Measurements from ENCODE around the gene ASCL4.

ASCL4 gene

DNA sequence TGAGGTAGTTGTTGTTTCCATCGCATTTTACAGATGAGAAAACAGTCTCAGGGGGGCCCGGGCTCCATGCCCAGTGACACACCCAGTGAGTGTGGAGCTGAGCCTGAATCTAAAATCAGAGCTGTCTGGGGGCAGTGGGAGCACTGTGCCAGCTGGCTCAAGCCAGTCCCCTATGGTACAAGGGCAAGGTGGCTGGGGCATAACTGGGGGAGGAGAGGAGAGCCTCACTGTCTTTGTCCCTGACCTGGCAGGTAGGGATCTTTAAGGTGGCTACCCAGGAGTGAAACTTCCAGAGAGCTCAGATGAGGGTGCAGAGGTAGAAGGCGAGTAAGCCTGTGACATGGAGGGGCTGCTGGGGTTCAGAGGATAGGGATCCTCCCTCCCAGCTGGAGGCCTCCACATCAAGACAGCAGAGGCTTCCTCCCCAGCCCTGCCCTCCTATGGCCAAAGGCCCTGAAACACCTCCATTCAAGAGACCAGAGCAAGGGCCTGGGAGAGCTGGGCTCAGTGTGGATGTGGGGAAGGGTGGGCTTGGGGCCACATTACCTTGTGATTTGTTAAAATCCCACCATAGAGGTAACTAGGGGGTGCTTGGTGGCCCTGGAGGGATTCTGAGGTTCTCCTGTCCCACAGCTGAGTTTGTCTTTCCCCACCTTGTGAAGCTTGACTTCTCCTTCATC lies 33.1 kb downstream of the ASCL4 start:
- Histone ChIP-seq H3K4me3 (ENCODE audit: low read length) (no peak overlapping the region), H3K9me3 (ENCODE audit: insufficient read depth, low read depth, low read length) (no peaks in the 10 kb centered on the region), H3K27ac (ENCODE audit: low read length) (no peak overlapping the region), H3K9ac (ENCODE audit: low read depth, low read length) (no peak overlapping the region), H3K36me3 (ENCODE audit: insufficient read depth, low read depth, low read length) (no peaks in the 10 kb centered on the region), H3K4me1 (ENCODE audit: insufficient read depth, low read length) (no peaks in the 10 kb centered on the region), H3K27me3 (ENCODE audit: insufficient read depth, low read length) (no peaks in the 10 kb centered on the region; the same call in 1 of the 2 replicates)

DNA sequence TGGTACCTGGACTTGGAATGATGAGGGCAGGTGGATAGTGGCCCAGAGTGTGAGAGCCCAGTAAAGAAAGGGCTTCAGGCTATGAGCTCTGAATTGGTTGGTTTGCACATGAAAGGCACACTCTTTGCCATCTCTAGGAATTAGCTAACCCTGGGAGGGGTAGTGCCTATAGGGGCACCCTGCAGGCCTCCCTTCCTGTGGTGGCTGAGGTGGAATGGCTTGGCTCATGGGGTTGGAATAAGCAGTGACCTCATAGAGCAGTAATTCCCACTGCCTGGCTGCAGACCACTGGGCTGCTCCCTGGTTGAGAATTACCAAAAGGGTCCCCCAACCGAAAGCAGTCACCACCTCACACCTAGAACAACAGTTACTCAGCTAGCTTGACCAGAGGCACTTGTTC lies 42.7 kb downstream of the ASCL4 start:
- Histone ChIP-seq H3K4me1 (ENCODE audit: insufficient read depth, low read length) (no peaks in the 10 kb centered on the region), H3K9me3 (ENCODE audit: insufficient read depth, low read depth, low read length) (peaks cover 12% of the 10 kb centered on the region), H3K4me3 (ENCODE audit: low read length) (no peak overlapping the region), H3K27me3 (ENCODE audit: insufficient read depth, low read length) (peaks cover 5% of the 10 kb centered on the region; the same call in 1 of the 2 replicates), H3K9ac (ENCODE audit: low read depth, low read length) (no peak overlapping the region), H3K27ac (ENCODE audit: low read length) (no peak overlapping the region), H3K36me3 (ENCODE audit: insufficient read depth, low read depth, low read length) (no peaks in the 10 kb centered on the region)

DNA sequence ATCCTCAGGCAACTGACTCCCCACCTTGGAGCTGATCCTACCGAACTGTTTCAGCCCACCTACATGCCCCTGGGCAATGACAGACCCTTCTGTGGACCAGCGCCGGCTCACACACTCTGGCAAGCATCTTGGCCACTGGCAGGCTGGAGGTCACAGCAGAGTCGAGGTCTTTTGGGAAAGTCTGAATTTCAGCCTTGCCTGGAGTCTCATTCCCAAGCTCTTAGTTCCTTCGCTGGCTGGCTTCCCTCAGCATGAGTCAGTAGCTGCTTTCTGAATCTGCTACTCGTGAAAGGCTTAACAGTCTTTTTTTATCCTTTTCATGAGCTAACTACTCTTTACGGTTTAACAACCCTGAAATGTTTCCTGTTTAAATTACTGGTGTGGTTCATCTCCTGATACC lies 44.5 kb downstream of the ASCL4 start:
- no peaks in the 10 kb centered on the region for H3K4me1 ChIP-seq (ENCODE audit: insufficient read depth, low read length)
- H3K27me3 ChIP-seq (ENCODE audit: insufficient read depth, low read length): peaks cover 6% of the 10 kb centered on the region; the same call in 1 of the 2 replicates
- H3K36me3 ChIP-seq (ENCODE audit: insufficient read depth, low read depth, low read length): no peaks in the 10 kb centered on the region
- no peak overlapping the region for H3K9ac ChIP-seq (ENCODE audit: low read depth, low read length)
- no peak overlapping the region for H3K4me3 ChIP-seq (ENCODE audit: low read length)
- peaks cover 12% of the 10 kb centered on the region for H3K9me3 ChIP-seq (ENCODE audit: insufficient read depth, low read depth, low read length)
- H3K27ac ChIP-seq (ENCODE audit: low read length): no peak overlapping the region

DNA sequence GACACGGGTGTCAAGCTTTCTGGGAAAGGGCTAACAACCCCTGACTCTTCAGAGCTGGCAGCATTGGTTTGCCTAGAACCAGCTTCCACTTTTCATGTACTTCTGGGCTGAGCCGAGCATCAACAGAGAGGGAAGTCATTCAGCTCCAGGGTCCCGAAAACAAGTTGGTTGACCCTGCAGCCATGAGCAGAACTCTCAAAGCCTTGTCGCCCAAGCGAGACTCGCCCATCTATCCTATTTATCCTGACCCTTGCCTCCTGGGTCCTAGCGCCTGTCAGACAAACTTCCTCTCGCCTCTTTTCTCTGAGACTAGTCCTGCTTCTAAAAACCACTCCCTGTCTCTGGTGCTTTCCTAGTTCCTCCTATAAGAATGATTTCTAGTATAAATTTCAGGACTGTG lies 47.9 kb downstream of the ASCL4 start:
- Histone ChIP-seq H3K9ac (ENCODE audit: low read depth, low read length) (no peak overlapping the region; the same call in 1 of the 2 replicates), H3K36me3 (ENCODE audit: insufficient read depth, low read depth, low read length) (no peaks in the 10 kb centered on the region), H3K4me3 (ENCODE audit: low read length) (peak overlapping the region; percentile 62; the same call in 1 of the 2 replicates), H3K27ac (ENCODE audit: low read length) (no peak overlapping the region), H3K27me3 (ENCODE audit: insufficient read depth, low read length) (peaks cover 6% of the 10 kb centered on the region; the same call in 1 of the 2 replicates), H3K4me1 (ENCODE audit: insufficient read depth, low read length) (no peaks in the 10 kb centered on the region), H3K9me3 (ENCODE audit: insufficient read depth, low read depth, low read length) (peaks cover 27% of the 10 kb centered on the region)

Data from iPS-20b (cell line).